NK-92 treated with Interleukin-12 subunit alpha and Interleukin-12 subunit beta, amount 100 ng/mL, for 24 hours (cell line): Measurements from ENCODE around the gene WFDC12.
"Not testable (repeated sequence)": the region's sequence is repeated elsewhere in the genome, so short reads cannot be mapped to it uniquely, and the experiment has no call there.

ENCODE experiments used
- DNase-seq: peaks from one replicate; lab custom pipeline; 2025; lab: John Stamatoyannopoulos, UW

The WFDC12 gene

GRCh38 chr20:45124365-45124764, at the start of gene WFDC12:
WFDC12 (minus strand) TSS chr20:45124465; CDS start chr20:45124447, 18 bp downstream.
- no peak for DNase-seq

GRCh38 chr20:45173522-45173921, 49.3 kb upstream of the WFDC12 start:
- DNase-seq: no peak

GRCh38 chr20:45164906-45165305, 40.6 kb upstream of the WFDC12 start:
- DNase-seq: no peak

- DNase-seq: no peak
These were observed 39.0 kb upstream of the WFDC12 start for GRCh38 chr20:45163083-45163803.

- no peak for DNase-seq
These were observed 33.7 kb upstream of the WFDC12 start for GRCh38 chr20:45157962-45158361.

- DNase-seq: no peak
These were observed 32.4 kb upstream of the WFDC12 start for GRCh38 chr20:45156713-45157112.

GRCh38 chr20:45154794-45155193, 30.5 kb upstream of the WFDC12 start:
- DNase-seq: not testable (repeated sequence)

GRCh38 chr20:45154183-45154582, 29.9 kb upstream of the WFDC12 start:
- DNase-seq: no peak

GRCh38 chr20:45153752-45154151, 29.5 kb upstream of the WFDC12 start:
- DNase-seq: no peak

- no peak for DNase-seq
These were observed 28.9 kb upstream of the WFDC12 start for GRCh38 chr20:45153147-45153546.

GRCh38 chr20:45152405-45152804, 28.1 kb upstream of the WFDC12 start:
- DNase-seq: no peak

GRCh38 chr20:45149062-45149461, 24.8 kb upstream of the WFDC12 start:
- DNase-seq: no peak

- DNase-seq: no peak
These were observed 16.6 kb upstream of the WFDC12 start for GRCh38 chr20:45140836-45141235.

GRCh38 chr20:45139733-45140375, 15.6 kb upstream of the WFDC12 start:
- DNase-seq: not testable (repeated sequence)

GRCh38 chr20:45138561-45139300, 14.5 kb upstream of the WFDC12 start:
- DNase-seq: peak; percentile 56

- DNase-seq: no peak
These were observed 12.6 kb upstream of the WFDC12 start for GRCh38 chr20:45136911-45137310.

- DNase-seq: no peak
These were observed 3.8 kb upstream of the WFDC12 start for GRCh38 chr20:45128099-45128498.

GRCh38 chr20:45121388-45121787, 2.9 kb downstream of the WFDC12 start:
- DNase-seq: no peak

GRCh38 chr20:45119556-45120266, 4.6 kb downstream of the WFDC12 start:
- no peak for DNase-seq

- no peak for DNase-seq
These were observed 6.2 kb downstream of the WFDC12 start for GRCh38 chr20:45118028-45118427.

GRCh38 chr20:45117581-45117980, 6.7 kb downstream of the WFDC12 start:
- no peak for DNase-seq

GRCh38 chr20:45115829-45116228, 8.4 kb downstream of the WFDC12 start:
- DNase-seq: no peak
